CD1c-positive myeloid dendritic cell (primary cell): ENCODE results near the gene ADGRA1.

Experiments used
- DNase-seq: peaks from one replicate; pipeline ENCODE4 v3.0.0-alpha.2; 2016; ENCODE audit errors: extremely low spot score

The ADGRA1 gene

DNA sequence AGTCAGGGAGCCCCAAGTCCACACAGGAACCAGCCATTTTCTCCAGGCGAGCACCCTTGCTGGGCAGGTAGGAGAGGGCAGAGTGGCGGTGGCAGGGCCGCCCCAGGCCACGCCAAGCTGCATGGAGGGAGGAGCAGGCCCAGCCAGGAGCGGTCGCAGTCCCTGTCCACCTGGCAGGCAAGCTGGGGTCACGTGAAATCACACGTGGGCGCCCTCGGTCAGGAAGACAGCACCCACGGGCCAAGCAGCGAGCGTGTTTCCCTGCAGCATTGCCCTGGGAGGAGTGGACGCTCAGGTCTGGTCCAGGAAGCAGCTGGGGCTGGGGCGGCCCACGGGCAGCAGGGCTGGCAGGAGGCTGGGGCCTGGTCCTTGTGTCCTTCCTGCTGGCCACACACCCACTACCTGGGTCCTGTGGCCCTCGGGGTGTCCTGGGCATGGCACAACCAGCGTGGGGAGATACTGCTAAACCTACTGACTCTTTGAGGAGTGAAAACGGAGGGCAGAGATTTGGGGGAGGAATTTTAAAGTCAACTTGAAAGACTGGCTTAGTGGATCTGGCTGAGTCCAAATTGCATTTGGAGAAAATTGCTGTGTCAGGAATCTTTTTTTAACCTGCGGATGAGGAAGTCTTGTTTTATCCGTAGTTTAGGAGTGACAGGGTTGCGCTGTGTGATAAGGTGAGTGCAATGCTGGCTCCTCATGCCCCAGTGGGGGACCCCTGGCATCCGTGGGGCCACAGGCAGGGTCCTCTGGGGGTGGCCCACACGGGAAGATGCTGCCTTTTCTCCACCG, 12.2 kb upstream of the ADGRA1 start:
- DNase-seq: no peak

DNA sequence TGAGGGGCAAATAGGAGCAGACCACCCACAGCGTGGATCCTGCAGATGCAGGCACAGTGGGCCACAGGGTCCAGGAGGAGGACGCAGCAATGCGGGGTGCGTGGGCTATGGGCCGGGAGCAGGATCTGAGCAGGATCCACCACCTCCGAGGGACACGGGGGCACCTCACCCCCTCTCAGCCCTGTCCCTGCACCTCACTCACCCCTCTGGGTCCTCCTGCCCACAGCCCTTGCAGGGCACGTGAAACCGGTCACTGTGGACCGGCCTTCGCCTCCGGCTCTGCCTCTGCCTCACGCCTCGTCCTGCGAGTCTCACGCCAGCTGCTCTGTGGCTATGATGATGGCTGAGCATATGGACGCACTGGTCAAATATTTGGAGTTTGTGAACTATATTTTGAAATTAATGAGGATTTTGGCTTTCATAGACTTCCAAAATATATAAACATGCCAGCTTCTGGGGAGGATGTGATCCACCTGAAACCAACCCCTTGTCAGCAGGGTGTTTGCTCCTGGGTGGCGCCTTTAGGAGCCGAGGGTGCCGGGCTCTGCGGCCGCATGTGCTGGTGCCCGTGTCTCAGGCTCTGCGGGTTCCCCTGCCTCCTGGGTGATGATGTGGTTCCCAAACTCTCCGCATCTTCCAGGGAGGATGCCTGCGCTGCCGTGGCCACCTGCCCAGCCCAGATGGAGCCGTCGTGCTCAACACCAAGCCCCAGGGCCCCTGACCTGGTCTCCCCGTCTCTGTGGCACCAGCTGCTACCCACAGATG, 11.3 kb upstream of the ADGRA1 start:
- no peak for DNase-seq

GRCh38 chr10:133079836-133080682, 7.7 kb upstream of the ADGRA1 start:
- no peak for DNase-seq

- no peak for DNase-seq
Measured at GRCh38 chr10:133080683-133081040, 7.1 kb upstream of the ADGRA1 start.

GRCh38 chr10:133081636-133082035, 6.1 kb upstream of the ADGRA1 start:
- DNase-seq: no peak

- no peak for DNase-seq
Measured at GRCh38 chr10:133082685-133083421, 4.9 kb upstream of the ADGRA1 start.

DNA sequence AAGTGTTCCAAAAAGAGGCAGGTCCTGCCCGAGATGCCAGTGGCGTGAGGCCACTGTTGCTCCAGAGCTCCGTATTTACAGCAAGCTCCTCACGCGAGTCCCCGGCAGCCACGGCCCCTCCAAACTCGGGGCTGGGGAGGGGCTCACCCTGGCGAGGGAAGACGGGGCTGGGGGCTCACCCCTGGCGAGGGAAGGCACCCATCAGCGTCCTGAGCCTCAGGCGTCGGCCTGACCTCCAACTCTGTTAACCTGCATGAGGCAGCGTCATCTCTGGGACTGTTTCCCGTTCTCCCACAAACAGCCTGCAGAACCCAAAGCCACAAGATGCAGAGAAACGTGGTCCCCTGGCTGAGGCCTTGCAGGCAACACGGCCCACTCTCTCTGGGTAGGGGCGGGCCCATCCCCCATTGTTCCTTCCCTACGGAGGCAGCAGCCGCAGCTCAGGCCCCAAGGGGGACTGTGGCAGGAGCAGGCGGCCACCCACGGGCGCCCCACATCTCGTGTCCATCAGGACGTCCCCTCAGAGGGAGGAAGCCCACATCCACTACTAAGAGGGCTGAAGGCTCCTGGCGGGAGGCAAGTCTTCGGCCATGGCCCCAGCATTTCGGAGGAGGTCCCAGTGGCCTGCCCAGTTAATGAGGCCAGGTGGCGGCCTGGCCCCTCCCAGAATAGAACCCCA, 4.2 kb upstream of the ADGRA1 start:
- DNase-seq: no peak

- no peak for DNase-seq
Measured at GRCh38 chr10:133084491-133084890, 3.2 kb upstream of the ADGRA1 start.

- no peak for DNase-seq
Measured at GRCh38 chr10:133085251-133086125, 2.2 kb upstream of the ADGRA1 start.

- DNase-seq: no peak
Measured at GRCh38 chr10:133086247-133086646, 1.5 kb upstream of the ADGRA1 start.

GRCh38 chr10:133087045-133087678, 562 bp upstream of the ADGRA1 start:
- DNase-seq: no peak

GRCh38 chr10:133088179-133088955, 643 bp downstream of the ADGRA1 start:
- DNase-seq: no peak

DNA sequence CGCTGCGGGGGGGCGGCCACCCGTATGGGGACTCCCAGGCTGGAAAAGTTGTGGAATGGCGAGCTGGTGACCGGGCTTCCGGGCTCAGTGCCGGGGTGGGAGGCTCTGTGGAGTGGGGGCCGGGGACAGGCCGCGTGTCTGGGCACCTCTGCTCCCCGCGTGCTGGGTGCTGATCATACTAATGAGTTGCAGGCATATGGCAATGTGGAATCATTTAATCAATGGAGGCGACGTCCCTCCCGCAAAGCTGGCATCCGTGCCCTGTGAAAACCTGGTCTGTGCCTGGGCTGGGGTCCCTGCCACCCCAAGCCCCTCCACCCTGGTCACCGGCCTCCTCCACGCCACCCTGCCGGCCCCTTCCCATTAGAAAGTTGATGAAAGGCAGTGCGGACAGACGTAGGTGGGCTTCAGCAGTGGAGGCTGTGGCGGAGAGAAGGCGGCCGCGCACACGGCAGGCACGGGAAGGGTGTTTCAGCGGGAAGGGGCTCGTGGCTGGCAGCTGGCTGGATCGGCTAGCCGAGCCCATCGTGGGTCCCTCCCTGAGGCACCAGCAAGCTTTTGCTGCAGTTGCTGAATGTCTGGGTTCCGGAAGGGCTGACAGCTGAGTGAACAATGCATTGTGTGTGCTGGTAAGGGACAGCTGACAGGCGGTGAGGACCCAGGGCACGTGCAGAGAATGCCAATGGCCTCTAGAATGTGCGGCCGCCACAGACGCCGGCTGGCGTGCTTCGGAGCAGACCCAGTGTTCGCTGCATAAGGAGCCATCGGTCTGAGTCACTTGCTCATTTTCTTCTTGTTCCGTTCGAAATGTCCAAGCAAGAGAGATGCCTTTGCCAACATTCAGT, 1.5 kb downstream of the ADGRA1 start:
- DNase-seq: no peak

DNA sequence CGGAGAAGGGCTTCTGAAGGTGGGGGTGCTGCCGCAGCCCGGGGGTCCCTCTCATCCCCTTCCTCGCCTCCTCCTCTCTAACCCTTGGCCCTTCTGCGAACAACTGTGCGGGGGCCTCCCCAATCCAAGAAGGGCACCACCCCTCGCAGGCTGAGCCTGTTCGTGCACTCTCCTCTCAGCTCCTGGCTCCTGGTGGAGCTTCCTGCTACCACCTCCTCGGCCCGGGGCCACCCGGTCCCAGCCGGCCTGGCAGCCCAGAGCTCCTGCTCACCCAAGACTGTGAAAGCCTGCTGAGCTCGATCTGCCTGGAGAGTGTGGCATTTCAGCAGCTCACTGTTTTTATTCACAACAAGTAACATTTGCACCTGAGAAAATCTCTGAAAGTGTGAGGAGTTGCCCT, 2.4 kb downstream of the ADGRA1 start:
- DNase-seq: no peak

DNA sequence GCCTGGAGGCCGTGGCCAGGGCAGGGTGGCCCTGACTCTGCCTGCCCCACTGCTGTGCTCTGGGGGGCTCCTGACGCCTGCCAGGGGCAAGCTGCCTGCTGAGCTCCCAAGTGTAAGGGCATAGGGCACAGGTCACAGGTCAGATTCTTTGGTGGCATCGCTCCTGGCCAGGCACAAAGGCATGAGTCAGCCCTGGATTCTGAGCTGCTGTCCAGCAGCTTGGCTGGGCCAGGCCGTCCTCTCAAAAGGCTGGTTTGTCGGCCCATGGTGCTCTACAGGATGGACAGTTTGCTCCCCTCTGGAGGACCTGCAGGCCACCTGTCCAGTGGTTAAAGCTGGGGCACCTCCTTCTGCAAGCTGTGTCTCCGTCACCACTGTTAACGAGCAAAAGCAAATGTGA, 2.9 kb downstream of the ADGRA1 start:
- no peak for DNase-seq

GRCh38 chr10:133091316-133091715, 3.6 kb downstream of the ADGRA1 start:
- DNase-seq: no peak

- DNase-seq: no peak
Measured at GRCh38 chr10:133093291-133093690, 5.6 kb downstream of the ADGRA1 start.

GRCh38 chr10:133094286-133094685, 6.6 kb downstream of the ADGRA1 start:
- no peak for DNase-seq
